SK-N-MC (cell line): Measurements from ENCODE around the gene ARHGAP20.

Experiments used
- EZH2 ChIP-seq: fragments of 200-600 bp; sonication (generic); IDR thresholded peaks from one replicate; pipeline ENCODE4 v1.6.1; 2017; ENCODE audit warnings: antibody characterized with exemption
- FOXP2 ChIP-seq: optimal IDR thresholded peaks from 2 replicates; pipeline ENCODE3; 2011; ENCODE audit warnings: mild to moderate bottlenecking, moderate library complexity; ENCODE audit not compliant: insufficient read depth; ENCODE audit errors: extremely low read length, control extremely low read depth
- POLR2AphosphoS5 ChIP-seq: IDR thresholded peaks from 2 replicates; pipeline ENCODE4 v1.6.1; 2012; ENCODE audit warnings: mild to moderate bottlenecking, low read depth, low read length, borderline replicate concordance

DNA sequence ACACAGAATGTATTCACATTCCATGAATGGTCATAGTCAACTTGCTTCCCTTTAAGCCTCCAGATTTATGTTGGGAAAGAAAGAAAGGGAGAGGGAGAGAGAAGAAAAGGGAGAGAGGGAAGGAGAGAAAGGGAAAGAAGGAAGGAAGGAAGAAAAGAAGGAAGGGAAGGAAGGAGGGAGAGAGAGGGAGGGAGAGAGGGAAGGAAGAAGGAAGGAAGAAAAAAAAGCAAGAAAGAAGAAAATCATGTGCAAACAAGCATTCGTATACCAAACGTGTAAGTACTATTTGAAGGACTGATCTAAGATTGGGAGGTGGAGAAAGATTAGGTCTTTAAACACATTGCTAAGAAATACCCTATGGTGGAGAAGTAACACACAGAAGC, 23.9 kb upstream of the ARHGAP20 start:
- TF ChIP-seq EZH2 (no peak), POLR2AphosphoS5 (no peak), FOXP2 (no peak)
